ENCODE results near the gene CTTNBP2NL.
"Not testable (repeated sequence)": the region's sequence is repeated elsewhere in the genome, so short reads cannot be mapped to it uniquely, and the experiment has no call there.

CTTNBP2NL gene

GRCh38 chr1:112429749-112430148 is 33.7 kb downstream of the CTTNBP2NL start:
- Mint-ChIP-seq H3K4me3 (no peak overlapping the region), H3K27ac (no peak overlapping the region), H3K36me3 (ENCODE audit: low read depth) (peaks cover 50% of the 10 kb centered on the region), H3K9me3 (no peaks in the 10 kb centered on the region), H3K27me3 (ENCODE audit: low read depth, poor library complexity) (no peaks in the 10 kb centered on the region), H3K4me1 (no peaks in the 10 kb centered on the region)
- TF ChIP-seq CTCF (IDR thresholded peaks at IDR 0.05), result no peak
- DNase-seq, result no peak

GRCh38 chr1:112431038-112431437 is 35.0 kb downstream of the CTTNBP2NL start:
- Mint-ChIP-seq H3K27ac (peak overlapping the region; percentile 20), H3K27me3 (ENCODE audit: low read depth, poor library complexity) (no peaks in the 10 kb centered on the region)
- no peak for DNase-seq

GRCh38 chr1:112435448-112435847 is 39.4 kb downstream of the CTTNBP2NL start:
- Mint-ChIP-seq H3K4me1 (no peaks in the 10 kb centered on the region), H3K4me3 (no peak overlapping the region), H3K27me3 (ENCODE audit: low read depth, poor library complexity) (no peaks in the 10 kb centered on the region), H3K9me3 (peaks cover 4% of the 10 kb centered on the region), H3K27ac (no peak overlapping the region), H3K36me3 (ENCODE audit: low read depth) (peaks cover 77% of the 10 kb centered on the region)
- no peak for DNase-seq
- TF ChIP-seq CTCF (IDR thresholded peaks at IDR 0.05), result no peak

More at GRCh38 chr1:112431038-112431437, 35.0 kb downstream of the CTTNBP2NL start:
- Mint-ChIP-seq H3K4me1 (no peaks in the 10 kb centered on the region), H3K36me3 (ENCODE audit: low read depth) (peaks cover 53% of the 10 kb centered on the region), H3K9me3 (no peaks in the 10 kb centered on the region), H3K4me3 (no peak overlapping the region)
- TF ChIP-seq CTCF (IDR thresholded peaks at IDR 0.05), result no peak

DNA sequence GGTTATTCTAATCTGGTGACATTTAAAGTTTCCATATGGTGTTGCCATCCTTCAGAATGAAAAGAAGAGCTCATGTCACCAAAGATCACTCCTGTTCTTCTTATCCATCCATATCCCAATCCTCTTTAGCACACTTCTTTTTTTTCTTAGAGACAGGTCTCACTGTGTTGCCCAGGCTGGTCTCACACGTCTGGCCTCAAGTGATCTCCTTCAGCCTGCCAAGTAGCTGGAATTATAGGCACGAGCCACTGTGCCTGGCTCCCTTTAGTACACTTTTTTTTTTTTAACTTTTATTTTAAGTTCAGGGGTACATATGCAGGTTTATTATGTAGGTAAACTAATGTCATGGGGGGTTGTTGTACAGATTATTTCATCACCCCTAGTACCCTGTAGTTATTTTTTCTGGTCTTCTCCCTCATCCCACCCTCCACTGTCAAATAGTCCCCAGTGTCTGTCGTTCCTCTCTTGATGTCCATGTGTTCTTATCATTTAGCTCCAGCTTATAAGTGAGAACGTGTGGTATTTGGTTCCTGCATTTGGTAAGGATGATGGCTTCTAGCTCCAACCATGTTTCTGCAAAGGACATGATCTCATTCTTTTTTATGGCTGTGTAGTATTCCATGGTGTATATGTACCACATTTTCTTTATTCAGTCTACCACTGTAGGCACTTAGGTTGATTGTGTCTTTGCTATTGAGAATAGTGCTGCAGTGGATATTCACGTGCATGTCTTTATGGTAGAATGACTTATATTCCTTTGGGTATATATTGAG is 40.6 kb downstream of the CTTNBP2NL start:
- H3K27ac Mint-ChIP-seq, result no peak overlapping the region
- no peak for DNase-seq
- no peaks in the 10 kb centered on the region for H3K4me1 Mint-ChIP-seq
- no peaks in the 10 kb centered on the region for H3K27me3 Mint-ChIP-seq (ENCODE audit: low read depth, poor library complexity)
- H3K4me3 Mint-ChIP-seq, result no peak overlapping the region
- no peak for TF ChIP-seq CTCF (IDR thresholded peaks at IDR 0.05)
- H3K36me3 Mint-ChIP-seq (ENCODE audit: low read depth), result peaks cover 77% of the 10 kb centered on the region
- H3K9me3 Mint-ChIP-seq, result peaks cover 4% of the 10 kb centered on the region

GRCh38 chr1:112438156-112438555 is 42.1 kb downstream of the CTTNBP2NL start:
- not testable (repeated sequence) for H3K27me3 Mint-ChIP-seq (ENCODE audit: low read depth, poor library complexity); H3K9me3 Mint-ChIP-seq; H3K27ac Mint-ChIP-seq; H3K4me3 Mint-ChIP-seq; DNase-seq; H3K4me1 Mint-ChIP-seq
- peaks cover 77% of the 10 kb centered on the region for H3K36me3 Mint-ChIP-seq (ENCODE audit: low read depth)

DNA sequence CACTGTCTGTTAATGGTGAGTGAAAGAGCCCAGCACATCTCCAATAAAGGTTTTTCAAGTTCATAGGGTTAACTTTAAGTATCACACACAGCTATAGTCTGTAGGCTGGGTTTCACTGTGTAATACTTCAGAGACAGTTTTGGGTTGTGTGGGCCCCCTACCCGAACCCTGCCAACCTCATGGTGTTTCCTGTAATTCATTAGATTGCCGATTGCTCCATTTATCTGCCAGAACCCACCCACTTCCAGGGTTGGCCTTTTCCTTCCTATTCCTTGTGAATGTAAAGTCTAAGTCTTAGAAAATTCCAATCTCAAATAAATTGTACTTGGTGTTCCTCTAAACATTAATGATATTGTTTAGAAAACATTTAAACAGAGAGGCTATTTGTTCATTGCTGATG is 43.6 kb downstream of the CTTNBP2NL start:
- no peak for TF ChIP-seq CTCF (IDR thresholded peaks at IDR 0.05)
- DNase-seq, result no peak
- Mint-ChIP-seq H3K4me3 (no peak overlapping the region), H3K27me3 (ENCODE audit: low read depth, poor library complexity) (no peaks in the 10 kb centered on the region), H3K36me3 (ENCODE audit: low read depth) (peaks cover 66% of the 10 kb centered on the region), H3K4me1 (no peaks in the 10 kb centered on the region), H3K27ac (peak overlapping the region; percentile 86), H3K9me3 (peaks cover 4% of the 10 kb centered on the region)

All from nephron progenitor cell (in vitro differentiated cells).